GM19467 (cell line): ENCODE measurements around the gene PHF19.

Experiments
- ATAC-seq: cut with Tn5 transposase; IDR thresholded peaks from one replicate; pipeline ENCODE4 v1.9.1; 2021; ENCODE audit warnings: mild to moderate bottlenecking, moderate library complexity; ENCODE audit not compliant: unreplicated experiment

PHF19 gene

GRCh38 chr9:120855827-120856670 lies 20.9 kb downstream of the PHF19 start:
- no peak for ATAC-seq

GRCh38 chr9:120854596-120855327 lies 22.2 kb downstream of the PHF19 start:
- ATAC-seq: no peak

GRCh38 chr9:120853198-120853597 lies 23.8 kb downstream of the PHF19 start:
- ATAC-seq: no peak

GRCh38 chr9:120852240-120853010 lies 24.6 kb downstream of the PHF19 start:
- ATAC-seq: no peak

- no peak for ATAC-seq
Observed at GRCh38 chr9:120851449-120851848, 25.5 kb downstream of the PHF19 start.

DNA sequence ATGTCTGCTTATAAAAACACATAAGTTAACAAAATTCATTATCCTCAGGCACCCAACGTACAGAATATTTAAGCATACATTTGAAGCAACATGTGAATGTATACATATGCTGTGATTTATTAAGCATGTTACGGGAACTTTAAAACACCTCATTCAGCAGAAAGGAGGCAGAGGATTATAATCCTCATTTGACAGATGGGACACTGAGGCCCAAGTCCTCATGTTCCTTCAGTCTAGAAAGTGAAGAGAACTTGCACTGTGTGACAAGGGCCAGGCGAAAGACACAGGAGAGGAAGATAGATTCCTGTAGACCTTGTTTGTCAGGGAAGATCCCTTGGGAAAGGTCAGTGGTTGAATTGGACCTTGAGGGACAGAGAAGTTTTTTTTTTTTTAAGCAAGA lies 26.7 kb downstream of the PHF19 start:
- no peak for ATAC-seq

DNA sequence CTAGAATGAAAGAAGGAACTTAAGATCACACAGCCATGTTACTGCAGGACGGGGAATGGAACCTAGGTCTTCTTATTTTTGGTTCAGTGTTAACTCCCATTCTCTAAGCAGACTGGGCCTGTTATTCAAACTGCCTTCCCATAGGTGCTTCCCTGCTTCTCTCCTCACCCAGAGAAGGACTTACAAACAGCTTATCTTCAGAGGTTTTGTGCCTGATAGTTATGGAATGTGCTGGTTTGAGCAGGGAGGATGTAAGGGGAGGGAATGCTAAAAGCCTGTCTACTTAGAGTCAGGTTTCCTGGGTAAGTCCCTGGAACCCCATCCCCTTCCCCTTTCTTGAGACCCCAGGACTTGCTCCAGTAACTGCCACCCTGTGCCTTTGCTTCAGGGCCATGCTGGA lies 30.1 kb downstream of the PHF19 start:
- ATAC-seq: no peak

DNA sequence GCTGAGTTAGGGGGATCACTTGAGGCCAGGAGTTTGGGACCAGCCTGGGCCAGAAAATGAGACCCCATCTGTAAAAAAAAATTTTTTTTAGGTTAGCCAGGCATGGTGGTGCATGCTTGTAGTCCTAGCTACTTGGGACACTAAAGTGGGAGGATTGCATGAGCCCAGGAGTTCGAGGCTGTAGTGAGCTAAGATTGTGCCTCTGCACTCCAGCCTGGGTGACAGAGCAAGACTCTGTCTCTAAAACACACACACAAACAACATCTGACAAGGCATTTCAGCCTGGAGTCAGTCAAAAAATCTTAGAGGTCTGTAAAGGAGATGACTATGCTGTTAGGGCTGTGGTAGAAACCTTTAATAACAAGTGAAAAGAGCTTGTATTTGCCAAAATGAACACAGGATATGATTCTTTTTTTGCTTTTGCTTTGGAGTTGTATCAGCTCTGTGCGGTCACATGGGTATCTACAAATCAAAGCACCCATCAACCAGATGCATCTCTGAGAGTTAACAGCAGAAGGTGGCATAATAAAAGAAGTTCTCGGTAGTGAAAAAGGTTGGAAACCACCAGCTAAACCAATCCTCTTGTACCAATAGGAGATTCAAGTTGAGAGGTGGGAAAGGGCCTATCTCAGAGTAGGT lies 30.6 kb downstream of the PHF19 start:
- no peak for ATAC-seq

DNA sequence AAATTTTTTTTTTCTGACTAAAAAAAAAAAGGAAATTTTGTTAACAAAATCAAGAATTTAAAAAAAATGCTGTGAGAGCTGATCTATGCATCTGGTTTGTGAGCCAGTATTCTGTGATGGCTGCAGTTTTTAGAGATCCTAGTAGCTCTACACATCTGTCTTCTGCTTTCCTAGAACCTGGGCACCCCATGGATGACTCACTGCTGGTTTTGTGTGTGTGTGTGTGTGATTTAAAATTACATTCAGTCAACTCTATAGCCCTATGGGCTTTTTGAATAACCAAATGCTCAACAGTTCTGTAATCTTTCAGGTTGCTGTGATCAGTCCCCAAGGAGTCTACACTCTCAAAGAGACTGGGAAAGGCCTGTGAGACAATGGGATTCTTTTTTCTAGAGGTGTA lies 31.7 kb downstream of the PHF19 start:
- no peak for ATAC-seq

DNA sequence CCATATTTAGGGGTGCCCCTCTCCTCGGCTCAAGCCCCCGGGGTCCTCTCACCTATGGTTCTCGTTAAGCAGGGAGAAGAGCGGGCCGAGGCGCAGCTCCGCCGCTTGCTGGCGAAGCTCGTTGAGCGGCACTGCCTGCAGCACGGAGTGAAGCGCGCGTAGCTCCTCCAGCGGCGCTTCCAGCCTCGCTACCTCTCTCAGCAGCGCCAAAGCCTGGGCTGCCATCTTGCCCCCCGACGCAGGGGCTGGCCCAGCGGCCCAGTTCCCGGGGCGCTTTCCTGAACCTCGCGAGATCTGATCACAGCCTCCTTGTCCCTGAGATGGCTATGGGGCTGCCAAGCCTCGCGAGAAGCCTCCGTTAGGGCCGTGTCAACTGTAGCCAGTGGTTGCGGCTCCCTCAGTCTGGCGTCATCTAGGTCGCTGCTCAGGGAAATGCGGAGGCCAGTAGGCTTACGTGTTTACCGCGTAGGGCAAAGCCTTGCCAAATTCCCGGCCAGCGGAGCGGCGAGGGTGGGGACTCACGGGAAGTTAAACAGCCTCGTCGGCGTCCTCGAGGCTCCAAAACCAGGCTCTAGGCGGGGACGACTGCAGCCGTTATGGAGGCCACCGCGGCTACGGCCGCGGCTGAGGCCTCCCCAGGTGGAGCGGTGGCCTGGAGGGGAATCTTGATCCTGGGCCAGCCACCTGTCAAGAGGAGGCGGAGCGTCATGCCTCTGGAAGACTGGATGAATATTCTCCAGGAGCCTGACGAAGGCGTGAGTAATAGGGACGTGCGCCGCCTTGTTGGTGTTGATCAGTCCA lies 34.1 kb downstream of the PHF19 start, which contains the start of gene PSMD5:
PSMD5 (minus strand) TSS at position 238 of the 801 bp plus-strand sequence; CDS start at position 225, 13 bp downstream.
- ATAC-seq: peak; percentile 99

DNA sequence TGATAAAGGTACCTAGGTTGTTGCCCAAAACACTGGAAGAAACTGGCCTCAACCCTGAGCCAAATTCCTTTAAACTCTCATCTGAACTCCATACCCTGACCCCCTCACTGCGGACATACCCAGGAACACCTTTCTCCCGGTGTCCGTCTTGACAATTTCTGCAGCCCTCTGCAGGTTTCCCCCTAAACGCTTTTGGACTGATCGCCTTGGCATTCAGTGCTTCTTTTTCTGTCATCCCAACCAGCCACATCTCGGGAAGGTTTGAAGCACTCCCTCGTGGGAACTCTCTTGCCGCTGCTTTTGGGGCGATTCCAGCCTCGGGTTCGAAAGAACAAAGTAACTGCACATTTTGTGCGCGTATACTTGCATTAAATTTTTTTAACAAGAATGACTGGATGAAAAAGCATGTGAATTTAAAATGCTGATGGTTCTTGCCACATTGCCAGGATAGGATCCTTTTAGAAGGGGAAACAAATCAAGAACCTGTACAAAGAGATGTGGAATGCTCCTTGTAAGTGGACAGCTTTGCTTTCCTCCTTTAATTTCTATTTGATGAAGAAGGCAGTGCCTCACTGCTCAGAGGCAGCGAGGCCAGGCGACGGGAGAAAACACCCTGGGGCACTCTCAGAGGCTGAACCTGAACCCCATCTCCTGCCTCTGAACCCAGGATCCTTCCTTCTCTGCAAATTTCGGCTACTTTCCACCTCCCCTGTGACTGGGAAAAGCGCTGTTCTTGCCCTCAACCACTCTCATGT lies 34.9 kb downstream of the PHF19 start:
- ATAC-seq: no peak

GRCh38 chr9:120839146-120839545 lies 37.8 kb downstream of the PHF19 start:
- ATAC-seq: no peak

DNA sequence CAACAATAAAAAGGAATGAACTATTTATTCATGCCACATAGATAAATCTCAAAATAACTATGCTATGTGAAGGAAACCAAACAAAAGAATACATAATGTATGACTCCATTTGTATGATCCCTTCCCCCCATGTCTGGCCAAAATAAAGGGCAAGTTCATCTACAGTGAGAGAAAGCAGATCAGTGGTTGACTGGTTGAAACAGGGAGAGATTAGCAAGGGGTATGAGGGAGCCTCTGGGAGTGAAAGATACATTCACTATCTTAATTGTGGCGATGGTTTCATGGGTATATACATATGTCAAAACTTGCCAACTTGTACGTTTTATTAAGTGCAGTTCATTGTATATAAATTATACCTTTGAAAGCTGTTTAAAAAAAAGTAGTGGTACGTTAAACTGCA lies 39.1 kb downstream of the PHF19 start:
- ATAC-seq: no peak

DNA sequence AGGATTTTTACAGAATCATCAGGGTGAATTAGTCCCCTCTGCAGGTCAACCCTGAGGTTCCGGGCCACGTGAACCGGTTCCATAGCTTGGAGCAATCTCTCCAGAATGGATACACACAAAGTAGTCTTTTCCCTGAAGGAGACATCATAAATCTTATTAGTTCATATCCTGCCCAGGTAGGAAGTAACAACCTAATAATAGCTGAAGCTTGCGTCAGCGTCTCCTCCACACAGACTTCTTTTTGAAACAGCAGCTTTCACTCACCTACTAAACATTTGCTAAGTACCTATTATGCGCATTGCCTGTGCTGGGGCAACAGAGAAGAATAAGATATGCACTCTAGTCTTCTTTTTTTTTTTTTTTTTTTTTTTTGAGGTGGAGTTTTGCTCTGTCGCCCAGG lies 43.7 kb downstream of the PHF19 start:
- no peak for ATAC-seq

DNA sequence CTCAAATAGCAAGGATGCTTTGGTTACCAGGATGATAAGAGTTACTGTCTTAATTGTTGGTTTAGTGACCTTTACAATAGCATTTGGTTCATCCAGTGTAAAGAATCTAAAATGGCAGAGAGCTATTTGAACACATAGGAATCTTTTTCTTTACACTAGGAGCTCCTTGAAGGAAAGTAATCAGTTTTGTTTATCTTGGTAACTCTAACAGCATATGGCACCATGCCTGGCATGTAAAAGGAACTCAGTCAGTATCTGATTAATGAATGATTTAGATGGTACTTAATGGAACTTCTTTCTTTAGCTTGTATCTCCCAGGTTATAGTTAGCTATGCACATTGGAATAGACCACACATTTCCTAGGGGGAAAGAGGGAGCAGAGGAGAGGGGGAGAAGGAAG lies 44.2 kb downstream of the PHF19 start:
- ATAC-seq: no peak

DNA sequence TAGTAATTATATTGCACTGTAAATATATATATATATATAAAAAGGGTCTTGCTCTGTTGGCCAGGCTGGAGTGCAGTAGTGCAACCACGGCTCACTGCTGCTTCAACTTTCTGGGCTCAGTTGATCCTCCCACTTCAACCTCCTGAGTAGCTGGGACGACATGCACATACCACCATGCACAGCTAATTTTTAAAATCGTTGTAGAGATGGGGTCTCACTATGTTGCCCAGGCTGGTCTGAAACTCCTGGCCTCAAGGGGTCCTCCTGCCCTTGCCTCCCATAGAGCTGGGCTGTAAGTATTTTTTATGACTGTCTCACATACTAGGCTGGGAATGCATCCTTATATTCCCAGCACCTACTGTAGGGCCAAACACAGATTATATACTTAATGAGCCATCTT lies 46.1 kb downstream of the PHF19 start:
- no peak for ATAC-seq

DNA sequence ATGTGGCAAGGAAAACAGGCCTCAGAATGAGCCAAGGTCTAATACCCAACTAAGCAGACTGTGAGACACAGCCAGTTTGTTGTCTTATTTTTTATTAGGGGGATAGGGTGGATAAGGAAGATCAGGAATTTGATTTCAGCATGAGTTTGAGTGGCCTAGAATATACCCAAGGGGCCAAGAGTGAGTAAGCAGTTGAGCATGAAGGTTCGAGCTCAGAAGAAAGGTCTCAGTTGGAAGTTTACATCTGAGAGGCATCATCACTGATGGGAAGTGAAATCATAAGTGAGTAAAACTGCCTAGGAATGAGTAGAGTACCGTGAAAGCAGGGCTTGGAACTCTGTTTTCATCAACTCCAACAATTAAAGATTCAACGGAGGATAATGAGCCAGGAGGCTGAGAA lies 46.8 kb downstream of the PHF19 start:
- ATAC-seq: no peak

GRCh38 chr9:120829650-120830049 lies 47.3 kb downstream of the PHF19 start:
- no peak for ATAC-seq

GRCh38 chr9:120820095-120820494 lies 56.9 kb downstream of the PHF19 start:
- ATAC-seq: no peak
